GM12878 (cell line): ENCODE results near the gene NPBWR2. TPM values are rescaled to one million over a fixed set of nuclear protein-coding genes. Genes with fewer than 3 reads are reported as not detected.

ENCODE experiments used
- ATAC-seq: fragments of 200-7000 bp; cut with Tn5 transposase; 3 replicates; pipeline ENCODE4 v1.9.1; 2020; ENCODE audit warnings: mild to moderate bottlenecking, moderate library complexity
- BruUV-seq: library from RNA; stranded (reverse); fragments of 400-500 nt; replicated peaks from 2 replicates; lab custom pipeline; 2021; lab: Mats Ljungman, UMichigan
- CTCF ChIA-PET: fragments of 300-600 bp; sonication (Branson Sonifier 250); formaldehyde crosslinking; extraction: SDS; loops from one replicate; lab custom pipeline; 2021; ENCODE audit warnings: inconsistent platforms; lab: Yijun Ruan, JAX
- POLR2A ChIA-PET: fragments of 350-600 bp; formaldehyde crosslinking; extraction: SDS; loops from one replicate; lab custom pipeline; 2021; ENCODE audit warnings: inconsistent platforms; lab: Charles Lee
- RAD21 ChIA-PET: fragments of 300-600 bp; sonication (Branson Sonifier 250); formaldehyde crosslinking; loops from one replicate; lab custom pipeline; 2023; ENCODE audit warnings: antibody characterized with exemption; ENCODE audit not compliant: unreplicated experiment; lab: Charles Lee
- SMC1A ChIA-PET: fragments of 300-600 bp; sonication (Branson Sonifier 250); formaldehyde crosslinking; loops from one replicate; lab custom pipeline; 2023; ENCODE audit not compliant: unreplicated experiment, uncharacterized antibody; lab: Charles Lee
- DNase-seq: peaks from one replicate; pipeline ENCODE4 v3.0.0-alpha.2; 2011; ENCODE audit warnings: low read depth, low spot score
- FAIRE-seq: peaks from 3 replicates; lab custom pipeline; 2011; peaks lifted over from hg19 to GRCh38; lab: Jason Lieb, UNC
- H2AFZ ChIP-seq: 2 replicates; pipeline ENCODE4 v1.6.0; 2011; ENCODE audit warnings: low read depth, low read length, control low read depth; ENCODE audit not compliant: control insufficient read depth
- H3K27ac ChIP-seq: 2 replicates; pipeline ENCODE4 v1.5.1; 2011; ENCODE audit warnings: control low read depth; ENCODE audit not compliant: control insufficient read depth, insufficient read depth
- H3K27me3 ChIP-seq, 2 experiments: replicated peaks in 1 of 2; 2 replicates each; pipeline versions ENCODE4 v1.6.0 to v1.6.1; 2011; ENCODE audit warnings: low read length in 1 of 2; ENCODE audit not compliant: control insufficient read depth in 2 of 2, insufficient read depth in 2 of 2
- H3K36me3 ChIP-seq, 2 experiments: 2 replicates each; pipeline ENCODE4 v1.5.1; 2011; ENCODE audit warnings: low read length in 1 of 2; ENCODE audit not compliant: control insufficient read depth in 2 of 2, insufficient read depth in 2 of 2
- H3K4me1 ChIP-seq: 2 replicates; pipeline ENCODE4 v1.6.1; 2011; ENCODE audit warnings: mild to moderate bottlenecking, low read length, moderate library complexity, mixed read lengths; ENCODE audit not compliant: control insufficient read depth, insufficient read depth
- H3K4me2 ChIP-seq: 2 replicates; pipeline ENCODE4 v1.6.0; 2011; ENCODE audit warnings: control low read depth; ENCODE audit not compliant: control insufficient read depth, insufficient read depth
- H3K4me3 ChIP-seq: fragments of 200-600 bp; sonication (generic); 2 replicates; pipeline ENCODE4 v1.5.1; 2016
- H3K79me2 ChIP-seq: 2 replicates; pipeline ENCODE4 v1.6.0; 2011; ENCODE audit warnings: low read length; ENCODE audit not compliant: control insufficient read depth, insufficient read depth
- H3K9ac ChIP-seq: 2 replicates; pipeline ENCODE4 v1.8.0; 2011; ENCODE audit warnings: low read length, control low read depth, mixed read lengths; ENCODE audit not compliant: control insufficient read depth, insufficient read depth
- H3K9me3 ChIP-seq: replicated peaks from 3 replicates; pipeline ENCODE4 v1.5.1; 2011; ENCODE audit warnings: mild to moderate bottlenecking, low read length; ENCODE audit not compliant: control insufficient read depth, insufficient read depth
- H4K20me1 ChIP-seq: 2 replicates; pipeline ENCODE4 v1.6.0; 2011; ENCODE audit not compliant: control insufficient read depth, insufficient read depth
- BHLHE40 ChIP-seq, 2 experiments: fragments of 450-650 bp in 1 of 2; IDR thresholded peaks; 2 replicates each; pipeline ENCODE4 v1.6.1; 2011 to 2017; ENCODE audit warnings: low read depth in 2 of 2, borderline replicate concordance in 1 of 2, improper control_type of control experiment in 1 of 2, low read length in 1 of 2, mild to moderate bottlenecking in 1 of 2
- CBFB ChIP-seq: IDR thresholded peaks from 2 replicates; pipeline ENCODE4 v1.6.1; 2016; ENCODE audit warnings: antibody characterized with exemption, low read depth
- CHD2 ChIP-seq: IDR thresholded peaks from 2 replicates; pipeline ENCODE4 v1.6.1; 2011; ENCODE audit warnings: low read depth, low read length, improper control_type of control experiment, borderline replicate concordance
- GABPA ChIP-seq: IDR thresholded peaks from 2 replicates; pipeline ENCODE4 v1.6.1; 2014; ENCODE audit warnings: antibody characterized with exemption, low read depth, mild to moderate bottlenecking, inconsistent platforms
- LARP7 ChIP-seq: fragments of 450-650 bp; IDR thresholded peaks from 2 replicates; pipeline ENCODE4 v1.6.1; 2017; ENCODE audit warnings: mild to moderate bottlenecking
- MTA2 ChIP-seq: fragments of 450-650 bp; IDR thresholded peaks from 2 replicates; pipeline ENCODE4 v1.6.1; 2016; ENCODE audit warnings: low read depth, mild to moderate bottlenecking, moderate library complexity
- MYB ChIP-seq: fragments of 150-350 bp; IDR thresholded peaks from 2 replicates; pipeline ENCODE4 v1.6.1; 2014; ENCODE audit warnings: mild to moderate bottlenecking, low read depth, low read length, borderline replicate concordance
- NR2F1 ChIP-seq: fragments of 450-650 bp; conservative IDR thresholded peaks from 2 replicates; pipeline ENCODE4 v1.6.1; 2017; ENCODE audit warnings: mild to moderate bottlenecking
- POLR2A ChIP-seq: IDR thresholded peaks from 2 replicates; pipeline ENCODE4 v1.6.1; 2011; ENCODE audit warnings: low read depth, mild to moderate bottlenecking, low read length
- RAD51 ChIP-seq: fragments of 450-650 bp; IDR thresholded peaks from 2 replicates; pipeline ENCODE4 v1.6.1; 2016; ENCODE audit warnings: moderate library complexity, mild to moderate bottlenecking, inconsistent platforms
- RUNX3 ChIP-seq: IDR thresholded peaks from 2 replicates; pipeline ENCODE4 v1.6.1; 2012; ENCODE audit warnings: low read length, inconsistent platforms
- WGBS: methylation state at CpG from one replicate; pipeline ENCODE4 v1.1.6; 2016; ENCODE audit warnings: low lambda C conversion rate; ENCODE audit not compliant: insufficient replicate concordance, insufficient coverage; ENCODE audit errors: missing lambda C conversion rate; 5-methylcytosine and 5-hydroxymethylcytosine counted together
- in situ Hi-C: fragments of 300-500 bp; cut with MboI; formaldehyde crosslinking; loops from 9 replicates; pipeline ENCODE4 v1.14.3; 2018; ENCODE audit warnings: mixed read lengths
- intact Hi-C: fragments of 100-400 bp; cut with micrococcal nuclease; formaldehyde crosslinking; loops from one replicate; pipeline ENCODE4 v1.14.2; 2022; ENCODE audit not compliant: unreplicated experiment
- polyA plus RNA-seq, 11 experiments: library from polyadenylated mRNA; depleted of rRNA in 4 of 11; unstranded in 6 of 11; stranded (reverse) in 5 of 11; fragments of >200 nt; fragmentation: Nextera tagmentation in 4 of 11; fragmentation: Illumina TruSeq in 1 of 11; extraction: Ambion mirVana in 4 of 11; extraction: Trizol in 1 of 11; gene quantifications; 1 replicate in 1 of 11; 2 replicates in 10 of 11; pipeline versions ENCODE4 v1.2.1 to v1.2.3, GENCODE V29; 2011 to 2016; ENCODE audit warnings: inconsistent platforms in 2 of 11, missing spikeins in 2 of 11, low read depth in 1 of 11
- total RNA-seq, 4 experiments: library from RNA; depleted of rRNA in 3 of 4; stranded (reverse); fragments of >200 nt in 3 of 4; fragmentation: Illumina TruSeq in 1 of 4; extraction: Trizol in 1 of 4; gene quantifications; 2 replicates each; pipeline versions ENCODE4 v1.2.1 to v1.2.3, GENCODE V29; 2013 to 2021
- TF ChIP-seq, protein P1 (sequence below): fragments of 450-650 bp; IDR thresholded peaks from 2 replicates; pipeline ENCODE4 v1.6.1; 2017; ENCODE audit warnings: mild to moderate bottlenecking, moderate library complexity
- TF ChIP-seq, protein P2 (sequence below): fragments of 450-650 bp; formaldehyde crosslinking; IDR thresholded peaks from 2 replicates; pipeline ENCODE4 v1.5.0; 2022; ENCODE audit warnings: mild to moderate bottlenecking, missing genetic modification characterization

NPBWR2 gene
- total and polyA plus RNA-seq, 10 of the 15 experiments (the other 5 are each of a cell fraction or from before 2014, with no cell fraction given) = not detected

DNA sequence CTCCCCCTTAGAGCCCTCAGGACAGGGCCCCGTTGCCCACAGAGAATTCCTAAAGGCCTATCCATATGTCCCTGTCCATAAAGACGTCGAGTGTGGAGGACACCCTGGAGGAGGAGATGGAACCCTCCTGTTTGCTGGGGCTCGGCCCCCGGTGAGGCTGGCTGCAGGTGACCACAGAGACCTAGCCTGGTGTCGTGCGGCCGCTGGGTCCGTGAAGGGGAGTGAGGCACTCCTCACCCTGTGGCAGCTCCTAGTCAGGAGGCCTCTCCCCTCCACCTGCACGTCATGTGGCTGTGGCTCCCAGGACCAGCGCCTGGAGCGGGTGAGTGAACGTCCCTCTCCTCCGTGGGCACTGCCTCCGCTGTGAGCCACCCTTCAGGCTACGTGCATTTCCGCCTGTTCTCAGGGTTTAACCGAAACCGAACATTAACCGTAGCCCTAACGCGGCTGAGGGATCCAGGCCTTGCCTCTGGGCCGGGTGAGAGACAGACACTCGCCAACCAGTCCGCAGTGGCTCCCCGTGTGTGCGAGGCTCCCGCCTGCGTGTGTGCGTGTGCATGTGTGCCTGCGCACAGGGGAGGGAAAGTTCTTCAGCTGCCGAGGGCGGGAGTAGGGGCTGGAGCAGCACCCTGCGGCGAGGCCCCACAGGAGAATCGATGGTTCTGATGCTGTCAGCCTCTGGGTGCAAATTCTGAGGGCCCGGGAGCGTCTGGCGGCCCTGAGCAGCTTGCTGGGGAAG is 50.3 kb downstream of the NPBWR2 start:
- intact Hi-C loops = loop anchor here (2.0 to 10.0 kb wide), 4 partner anchors 18 to 192 kb away; partner anchors contain the start of genes ABHD16B, PRPF6, TPD52L2 and UCKL1
- peak overlapping the region; percentile 78; the same call in 1 of the 2 replicates for H2AFZ ChIP-seq
- peaks cover 48% of the 10 kb centered on the region for H3K4me1 ChIP-seq
- TF ChIP-seq MTA2 (no peak), CHD2 (no peak), LARP7 (no peak), NR2F1 (no peak), GABPA (no peak), CBFB (no peak), RAD51 (no peak), BHLHE40 (IDR thresholded peaks at IDR 0.05; ENCODE audit: borderline replicate concordance in 1 of 2, low read depth in 2 of 2, low read length in 1 of 2) (peak in 1 of 2 experiments; percentile 13; a peak in 2 of 4 replicates), POLR2A (peak; percentile 45; the same call in 1 of the 2 replicates), RUNX3 (peak; percentile 23; the same call in 1 of the 2 replicates), MYB (no peak)
- TF ChIP-seq, protein P1, sequence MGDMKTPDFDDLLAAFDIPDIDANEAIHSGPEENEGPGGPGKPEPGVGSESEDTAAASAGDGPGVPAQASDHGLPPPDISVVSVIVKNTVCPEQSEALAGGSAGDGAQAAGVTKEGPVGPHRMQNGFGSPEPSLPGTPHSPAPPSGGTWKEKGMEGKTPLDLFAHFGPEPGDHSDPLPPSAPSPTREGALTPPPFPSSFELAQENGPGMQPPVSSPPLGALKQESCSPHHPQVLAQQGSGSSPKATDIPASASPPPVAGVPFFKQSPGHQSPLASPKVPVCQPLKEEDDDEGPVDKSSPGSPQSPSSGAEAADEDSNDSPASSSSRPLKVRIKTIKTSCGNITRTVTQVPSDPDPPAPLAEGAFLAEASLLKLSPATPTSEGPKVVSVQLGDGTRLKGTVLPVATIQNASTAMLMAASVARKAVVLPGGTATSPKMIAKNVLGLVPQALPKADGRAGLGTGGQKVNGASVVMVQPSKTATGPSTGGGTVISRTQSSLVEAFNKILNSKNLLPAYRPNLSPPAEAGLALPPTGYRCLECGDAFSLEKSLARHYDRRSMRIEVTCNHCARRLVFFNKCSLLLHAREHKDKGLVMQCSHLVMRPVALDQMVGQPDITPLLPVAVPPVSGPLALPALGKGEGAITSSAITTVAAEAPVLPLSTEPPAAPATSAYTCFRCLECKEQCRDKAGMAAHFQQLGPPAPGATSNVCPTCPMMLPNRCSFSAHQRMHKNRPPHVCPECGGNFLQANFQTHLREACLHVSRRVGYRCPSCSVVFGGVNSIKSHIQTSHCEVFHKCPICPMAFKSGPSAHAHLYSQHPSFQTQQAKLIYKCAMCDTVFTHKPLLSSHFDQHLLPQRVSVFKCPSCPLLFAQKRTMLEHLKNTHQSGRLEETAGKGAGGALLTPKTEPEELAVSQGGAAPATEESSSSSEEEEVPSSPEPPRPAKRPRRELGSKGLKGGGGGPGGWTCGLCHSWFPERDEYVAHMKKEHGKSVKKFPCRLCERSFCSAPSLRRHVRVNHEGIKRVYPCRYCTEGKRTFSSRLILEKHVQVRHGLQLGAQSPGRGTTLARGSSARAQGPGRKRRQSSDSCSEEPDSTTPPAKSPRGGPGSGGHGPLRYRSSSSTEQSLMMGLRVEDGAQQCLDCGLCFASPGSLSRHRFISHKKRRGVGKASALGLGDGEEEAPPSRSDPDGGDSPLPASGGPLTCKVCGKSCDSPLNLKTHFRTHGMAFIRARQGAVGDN = peak; percentile 58; the same call in 1 of the 2 replicates
- TF ChIP-seq, protein P2, sequence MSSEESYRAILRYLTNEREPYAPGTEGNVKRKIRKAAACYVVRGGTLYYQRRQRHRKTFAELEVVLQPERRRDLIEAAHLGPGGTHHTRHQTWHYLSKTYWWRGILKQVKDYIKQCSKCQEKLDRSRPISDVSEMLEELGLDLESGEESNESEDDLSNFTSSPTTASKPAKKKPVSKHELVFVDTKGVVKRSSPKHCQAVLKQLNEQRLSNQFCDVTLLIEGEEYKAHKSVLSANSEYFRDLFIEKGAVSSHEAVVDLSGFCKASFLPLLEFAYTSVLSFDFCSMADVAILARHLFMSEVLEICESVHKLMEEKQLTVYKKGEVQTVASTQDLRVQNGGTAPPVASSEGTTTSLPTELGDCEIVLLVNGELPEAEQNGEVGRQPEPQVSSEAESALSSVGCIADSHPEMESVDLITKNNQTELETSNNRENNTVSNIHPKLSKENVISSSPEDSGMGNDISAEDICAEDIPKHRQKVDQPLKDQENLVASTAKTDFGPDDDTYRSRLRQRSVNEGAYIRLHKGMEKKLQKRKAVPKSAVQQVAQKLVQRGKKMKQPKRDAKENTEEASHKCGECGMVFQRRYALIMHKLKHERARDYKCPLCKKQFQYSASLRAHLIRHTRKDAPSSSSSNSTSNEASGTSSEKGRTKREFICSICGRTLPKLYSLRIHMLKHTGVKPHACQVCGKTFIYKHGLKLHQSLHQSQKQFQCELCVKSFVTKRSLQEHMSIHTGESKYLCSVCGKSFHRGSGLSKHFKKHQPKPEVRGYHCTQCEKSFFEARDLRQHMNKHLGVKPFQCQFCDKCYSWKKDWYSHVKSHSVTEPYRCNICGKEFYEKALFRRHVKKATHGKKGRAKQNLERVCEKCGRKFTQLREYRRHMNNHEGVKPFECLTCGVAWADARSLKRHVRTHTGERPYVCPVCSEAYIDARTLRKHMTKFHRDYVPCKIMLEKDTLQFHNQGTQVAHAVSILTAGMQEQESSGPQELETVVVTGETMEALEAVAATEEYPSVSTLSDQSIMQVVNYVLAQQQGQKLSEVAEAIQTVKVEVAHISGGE = no peak

More for the DNA sequence above, 50.3 kb downstream of the NPBWR2 start:
- ATAC-seq (peak; percentile 7), DNase-seq (no peak), FAIRE-seq (no peak)
- no TSS peak for BruUV-seq
- Histone ChIP-seq H3K79me2 (no peaks in the 10 kb centered on the region; the same call in none of the 2 replicates), H3K4me3 (peak overlapping the region; percentile 35; the same call in 1 of the 2 replicates), H4K20me1 (no peaks in the 10 kb centered on the region), H3K4me2 (peak overlapping the region; percentile 90), H3K27ac (peak overlapping the region; percentile 50), H3K27me3 (no peaks in the 10 kb centered on the region; a peak in 1 of 4 replicates), H3K9ac (peak overlapping the region; percentile 42; the same call in 1 of the 2 replicates), H3K9me3 (no peaks in the 10 kb centered on the region), H3K36me3 (no peaks in the 10 kb centered on the region)
- WGBS = 64% methylated on average over 38 of the region's 39 CpGs
- POLR2A ChIA-PET = interaction anchor here (0.6 to 2.6 kb wide), 7 partner anchors 17 to 101 kb away, joined by 3 to 28 read pairs (median 4); partner anchors contain the start of genes PRPF6 and UCKL1
- SMC1A ChIA-PET = interaction anchor here (0.9 to 2.6 kb wide), 6 partner anchors 18 to 228 kb away, joined by 3 to 21 read pairs (median 4); partner anchors contain the start of genes C20orf204, PRPF6 and TPD52L2
- in situ Hi-C loops = no loop called here
- CTCF ChIA-PET = interaction anchor here (0.6 to 9.2 kb wide), 23 partner anchors 9 to 520 kb away, joined by 3 to 108 read pairs (median 4); partner anchors contain the start of genes PRPF6, PTK6, TPD52L2 and UCKL1
- RAD21 ChIA-PET = interaction anchor here (0.6 to 7.1 kb wide), 10 partner anchors 17 to 519 kb away, joined by 3 to 78 read pairs (median 6); partner anchors contain the start of genes PRPF6, PTK6 and TPD52L2
